GM12865 (cell line): Measurements from ENCODE around the gene GPR157.

ENCODE experiments used
- DNase-seq: peaks from one replicate; pipeline ENCODE4 v3.0.0; 2010; ENCODE audit warnings: low read depth
- H3K4me3 ChIP-seq: 2 replicates; pipeline ENCODE4 v1.5.1; 2011; ENCODE audit warnings: mild to moderate bottlenecking, low read depth, low read length, control low read depth
- TF ChIP-seq, protein P1 (sequence below): IDR thresholded peaks from 2 replicates; pipeline ENCODE4 v1.5.1; 2011; ENCODE audit warnings: low read length, control low read depth, low read depth, inconsistent platforms; ENCODE audit not compliant: insufficient read depth; ENCODE audit errors: missing control alignments

Gene GPR157

DNA sequence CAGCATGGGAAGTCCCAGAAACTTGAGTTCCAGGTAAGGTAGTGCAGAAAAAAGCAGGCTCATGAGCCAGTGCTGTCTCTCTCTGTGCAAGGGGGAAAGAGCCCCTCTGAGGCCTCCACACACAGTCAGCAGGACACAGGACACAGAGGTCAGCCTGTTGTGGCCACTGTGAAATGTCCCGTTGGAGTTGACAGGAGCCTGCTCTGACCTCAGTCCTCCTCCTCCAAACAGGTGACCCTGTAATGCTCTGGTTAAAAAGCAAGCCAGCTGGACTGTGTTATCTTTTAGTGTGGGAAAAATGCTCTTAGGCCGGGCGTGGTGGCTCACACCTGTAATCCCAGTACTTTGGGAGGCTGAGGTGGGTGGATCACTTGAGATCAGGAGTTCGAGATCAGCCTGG is 24.2 kb upstream of the GPR157 start:
- no peak for DNase-seq
- TF ChIP-seq, protein P1, sequence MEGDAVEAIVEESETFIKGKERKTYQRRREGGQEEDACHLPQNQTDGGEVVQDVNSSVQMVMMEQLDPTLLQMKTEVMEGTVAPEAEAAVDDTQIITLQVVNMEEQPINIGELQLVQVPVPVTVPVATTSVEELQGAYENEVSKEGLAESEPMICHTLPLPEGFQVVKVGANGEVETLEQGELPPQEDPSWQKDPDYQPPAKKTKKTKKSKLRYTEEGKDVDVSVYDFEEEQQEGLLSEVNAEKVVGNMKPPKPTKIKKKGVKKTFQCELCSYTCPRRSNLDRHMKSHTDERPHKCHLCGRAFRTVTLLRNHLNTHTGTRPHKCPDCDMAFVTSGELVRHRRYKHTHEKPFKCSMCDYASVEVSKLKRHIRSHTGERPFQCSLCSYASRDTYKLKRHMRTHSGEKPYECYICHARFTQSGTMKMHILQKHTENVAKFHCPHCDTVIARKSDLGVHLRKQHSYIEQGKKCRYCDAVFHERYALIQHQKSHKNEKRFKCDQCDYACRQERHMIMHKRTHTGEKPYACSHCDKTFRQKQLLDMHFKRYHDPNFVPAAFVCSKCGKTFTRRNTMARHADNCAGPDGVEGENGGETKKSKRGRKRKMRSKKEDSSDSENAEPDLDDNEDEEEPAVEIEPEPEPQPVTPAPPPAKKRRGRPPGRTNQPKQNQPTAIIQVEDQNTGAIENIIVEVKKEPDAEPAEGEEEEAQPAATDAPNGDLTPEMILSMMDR, result no peak
- H3K4me3 ChIP-seq, result no peak overlapping the region

DNA sequence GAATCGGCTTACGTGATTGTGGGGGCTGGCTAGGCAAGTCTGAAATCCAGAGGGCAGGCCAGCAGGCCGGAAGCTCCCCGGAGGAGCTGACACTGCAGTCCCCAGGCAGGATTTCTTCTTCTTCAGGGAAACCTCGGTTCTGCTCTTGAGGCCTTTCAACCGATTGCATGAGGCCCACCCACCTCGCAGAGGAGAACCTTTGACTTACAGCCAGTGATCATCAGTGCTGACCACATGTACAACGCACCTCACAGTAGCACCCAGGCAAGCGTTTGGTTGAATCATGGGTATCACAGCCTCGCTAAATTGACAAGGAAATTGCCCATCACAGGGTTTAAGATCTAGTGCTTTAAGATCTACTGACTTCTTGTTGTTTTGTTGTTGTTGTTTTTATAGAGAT is 23.6 kb upstream of the GPR157 start:
- DNase-seq, result no peak
- no peak overlapping the region for H3K4me3 ChIP-seq
- TF ChIP-seq, protein P1, result no peak

DNA sequence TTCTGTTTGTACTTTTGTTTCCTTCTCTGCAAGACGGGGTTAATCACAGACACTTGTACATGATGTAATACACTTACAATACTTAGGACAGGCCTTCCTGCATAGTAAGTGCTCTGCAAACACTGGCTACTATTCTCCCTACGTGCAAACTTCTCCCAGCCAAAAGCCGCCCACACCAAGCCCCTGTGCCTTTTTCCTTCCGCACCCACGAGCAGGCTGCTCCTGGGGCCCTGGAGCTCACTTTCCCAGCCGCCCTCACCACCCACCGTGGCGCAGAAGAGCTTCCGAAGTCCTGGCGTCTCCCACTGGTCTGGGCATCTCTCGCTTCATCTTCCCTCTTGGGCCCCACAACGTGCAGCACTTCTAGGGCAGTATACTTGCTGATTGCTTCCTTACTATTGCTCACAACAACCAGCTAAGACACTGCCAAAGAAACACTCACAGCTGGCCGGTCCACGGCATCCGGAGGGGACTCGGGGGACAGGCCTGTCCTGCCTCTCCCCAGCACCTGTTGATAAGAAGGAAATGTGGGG is 22.5 kb upstream of the GPR157 start:
- no peak for DNase-seq

DNA sequence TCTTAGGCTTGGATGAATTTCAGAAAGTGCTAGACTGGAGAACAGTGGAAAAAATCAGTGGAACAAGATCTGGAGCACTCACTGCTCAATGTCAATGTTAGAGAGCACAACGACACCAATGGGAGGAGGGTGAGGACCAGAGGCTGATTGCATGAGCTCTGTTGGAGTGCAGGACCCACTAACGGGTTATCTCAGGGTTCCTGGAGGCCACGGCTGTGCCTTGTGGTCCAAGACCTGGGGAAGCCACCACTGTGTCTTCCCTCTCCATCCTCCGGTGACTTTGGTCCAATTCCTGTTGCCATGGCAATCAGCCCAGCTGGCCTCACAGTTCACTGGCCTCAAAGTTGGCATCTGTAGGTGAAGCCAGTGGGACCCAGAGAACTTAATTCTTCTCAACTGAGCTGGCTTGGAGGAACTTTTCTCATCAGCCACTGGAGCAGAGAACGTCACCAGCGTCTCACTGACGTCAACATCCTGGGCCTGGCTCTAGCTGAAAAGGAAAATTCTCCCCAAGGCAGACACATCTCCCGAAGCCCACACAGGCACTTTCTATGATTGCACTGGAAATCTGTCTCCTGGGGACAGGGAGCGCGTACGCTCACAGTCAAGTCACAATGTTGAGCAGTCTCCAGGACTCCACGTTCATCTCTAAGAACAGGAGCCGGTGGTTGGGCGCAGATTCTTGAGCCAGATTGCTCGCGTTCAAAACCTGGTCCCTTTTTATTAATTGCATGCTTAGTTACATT is 21.9 kb upstream of the GPR157 start:
- no peak for DNase-seq
- no peak overlapping the region for H3K4me3 ChIP-seq
- TF ChIP-seq, protein P1, result no peak

More for the DNA sequence above, 22.5 kb upstream of the GPR157 start:
- no peak overlapping the region for H3K4me3 ChIP-seq
- TF ChIP-seq, protein P1, result no peak

DNA sequence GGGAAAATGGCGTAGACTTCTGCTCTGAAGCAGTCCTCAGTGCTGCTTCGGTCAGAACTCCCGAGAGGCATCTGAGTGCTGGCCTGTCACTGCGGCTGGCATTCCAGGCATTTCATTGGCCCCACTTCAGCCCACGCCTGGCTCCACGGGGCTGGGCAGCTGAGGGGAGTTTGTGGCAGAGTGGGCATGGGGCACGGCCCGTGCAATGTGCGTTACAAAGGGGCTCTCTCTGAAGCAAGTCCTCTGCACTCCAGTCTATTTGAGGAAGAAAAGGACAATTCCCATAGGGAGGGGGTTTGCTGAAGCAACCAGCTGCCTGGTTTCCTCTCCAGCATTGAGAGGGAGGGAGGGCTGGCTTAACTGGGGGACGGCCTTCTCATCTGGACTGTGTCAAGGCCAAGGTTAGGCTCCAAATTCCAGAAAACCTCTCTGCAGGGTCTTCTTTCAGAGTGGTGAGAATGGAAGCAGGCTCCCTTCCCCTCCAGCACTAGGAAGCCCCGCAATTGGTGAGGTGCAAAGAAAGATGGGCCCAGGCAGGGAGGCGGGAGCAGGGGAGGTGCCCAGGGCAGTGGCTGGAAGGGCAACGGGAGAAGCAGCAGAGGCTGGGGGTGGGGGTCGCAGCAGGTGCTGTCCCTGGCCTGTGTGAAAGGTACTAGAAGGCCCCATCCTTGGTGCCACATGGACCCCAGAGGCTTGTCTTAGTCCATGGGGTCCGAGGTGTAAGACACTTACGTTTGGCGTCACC is 21.1 kb upstream of the GPR157 start:
- no peak overlapping the region for H3K4me3 ChIP-seq
- TF ChIP-seq, protein P1, result no peak
- no peak for DNase-seq

DNA sequence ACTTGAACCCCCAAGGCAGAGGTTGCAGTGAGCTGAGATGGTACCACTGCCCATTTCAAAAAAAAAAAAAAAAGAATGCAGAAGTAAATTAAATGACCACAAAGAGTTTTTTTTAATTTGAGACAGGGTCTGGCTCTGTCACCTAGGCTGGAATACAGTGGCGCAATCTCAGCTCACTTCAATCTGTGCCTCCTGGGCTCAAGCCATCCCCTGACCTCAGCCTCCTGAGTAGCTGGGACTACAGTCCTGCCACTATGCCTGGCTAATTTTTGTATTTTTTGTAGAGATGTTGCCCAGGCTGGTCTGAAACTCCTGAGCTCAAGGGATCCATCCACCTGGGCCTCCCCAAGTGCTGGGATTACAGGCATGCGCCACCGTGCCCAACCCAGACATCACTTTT is 20.2 kb upstream of the GPR157 start:
- no peak overlapping the region for H3K4me3 ChIP-seq
- TF ChIP-seq, protein P1, result no peak
- no peak for DNase-seq
